ENCODE data around the gene SEPTIN10.

The SEPTIN10 gene

DNA sequence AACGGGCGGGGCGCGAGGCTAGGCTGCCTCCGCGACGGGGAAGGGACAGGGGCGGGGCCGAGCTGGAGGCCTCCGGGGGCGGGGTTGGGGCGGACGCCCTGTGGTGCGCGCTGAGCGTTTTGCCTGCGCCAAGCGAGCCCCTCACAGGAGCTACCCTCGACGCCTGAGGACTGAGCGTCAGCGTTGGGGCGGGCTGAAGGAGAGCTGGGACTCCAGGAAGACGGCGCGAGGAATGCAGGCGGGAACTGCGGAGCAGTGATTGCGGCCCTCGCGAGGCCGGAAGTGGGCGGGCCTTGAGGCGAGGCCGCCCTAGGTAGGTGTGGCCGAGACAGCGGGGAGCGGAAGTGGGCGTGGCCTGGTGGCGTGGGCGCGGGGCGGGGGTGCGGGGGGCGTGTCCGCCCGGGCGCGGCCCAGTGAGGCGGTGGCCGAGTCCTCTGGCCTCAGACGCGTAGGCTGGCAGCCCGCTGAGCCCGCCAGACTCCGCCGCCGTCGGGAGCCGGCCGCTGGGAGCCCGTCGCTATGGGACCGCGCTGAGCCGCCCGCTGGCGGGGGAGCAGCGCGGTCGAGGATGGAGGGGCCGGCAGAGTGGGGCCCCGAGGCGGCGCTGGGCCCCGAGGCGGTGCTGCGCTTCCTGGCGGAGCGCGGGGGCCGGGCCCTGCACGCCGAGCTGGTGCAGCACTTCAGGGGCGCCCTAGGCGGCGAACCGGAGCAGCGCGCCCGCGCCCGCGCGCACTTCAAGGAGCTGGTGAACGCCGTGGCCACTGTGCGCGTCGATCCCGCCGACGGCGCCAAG, at the start of gene SEPTIN10, which contains the start of gene SOWAHC:
SEPTIN10 (minus strand) TSS at position 45 of the 793 bp plus-strand sequence. CDS start 139 bp downstream, outside the sequence.
SOWAHC (plus strand) TSS at position 443 of the 793 bp plus-strand sequence; CDS start at position 569, 126 bp downstream.
- Mint-ChIP-seq H3K9me3 (no peaks in the 10 kb centered on the region), H3K27ac (peak within 1 kb of the TSS; percentile 68), H3K27me3 (ENCODE audit: low read depth) (peaks cover 83% of the 10 kb centered on the region), H3K4me3 (peak within 1 kb of the TSS; percentile 82), H3K4me1 (ENCODE audit: low read depth) (peaks cover 12% of the 10 kb centered on the region), H3K36me3 (ENCODE audit: low read depth) (peaks cover 6% of the 10 kb centered on the region)

DNA sequence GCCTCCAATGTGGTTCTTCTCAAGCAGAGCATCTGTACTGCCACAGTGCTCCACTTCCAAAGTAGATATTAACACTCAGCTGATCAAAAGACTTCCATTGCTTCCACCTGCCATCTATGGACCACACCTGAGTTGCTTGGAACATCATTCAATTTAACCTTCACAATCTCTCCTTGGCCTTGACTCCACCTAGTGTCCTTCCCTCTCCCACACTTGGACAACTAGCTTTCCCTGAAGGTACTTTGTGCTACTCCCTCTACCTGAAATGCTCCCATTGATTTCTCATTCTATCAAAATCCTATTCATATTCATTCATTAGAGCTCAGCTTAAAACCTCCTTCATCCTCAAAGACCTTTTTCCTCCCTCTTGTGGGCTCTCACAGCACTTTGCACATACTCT, 49.1 kb upstream of the SEPTIN10 start:
- Mint-ChIP-seq H3K9me3 (no peaks in the 10 kb centered on the region), H3K4me3 (no peak overlapping the region), H3K4me1 (ENCODE audit: low read depth) (no peaks in the 10 kb centered on the region), H3K27ac (no peak overlapping the region), H3K36me3 (ENCODE audit: low read depth) (no peaks in the 10 kb centered on the region), H3K27me3 (ENCODE audit: low read depth) (peaks cover 12% of the 10 kb centered on the region)

DNA sequence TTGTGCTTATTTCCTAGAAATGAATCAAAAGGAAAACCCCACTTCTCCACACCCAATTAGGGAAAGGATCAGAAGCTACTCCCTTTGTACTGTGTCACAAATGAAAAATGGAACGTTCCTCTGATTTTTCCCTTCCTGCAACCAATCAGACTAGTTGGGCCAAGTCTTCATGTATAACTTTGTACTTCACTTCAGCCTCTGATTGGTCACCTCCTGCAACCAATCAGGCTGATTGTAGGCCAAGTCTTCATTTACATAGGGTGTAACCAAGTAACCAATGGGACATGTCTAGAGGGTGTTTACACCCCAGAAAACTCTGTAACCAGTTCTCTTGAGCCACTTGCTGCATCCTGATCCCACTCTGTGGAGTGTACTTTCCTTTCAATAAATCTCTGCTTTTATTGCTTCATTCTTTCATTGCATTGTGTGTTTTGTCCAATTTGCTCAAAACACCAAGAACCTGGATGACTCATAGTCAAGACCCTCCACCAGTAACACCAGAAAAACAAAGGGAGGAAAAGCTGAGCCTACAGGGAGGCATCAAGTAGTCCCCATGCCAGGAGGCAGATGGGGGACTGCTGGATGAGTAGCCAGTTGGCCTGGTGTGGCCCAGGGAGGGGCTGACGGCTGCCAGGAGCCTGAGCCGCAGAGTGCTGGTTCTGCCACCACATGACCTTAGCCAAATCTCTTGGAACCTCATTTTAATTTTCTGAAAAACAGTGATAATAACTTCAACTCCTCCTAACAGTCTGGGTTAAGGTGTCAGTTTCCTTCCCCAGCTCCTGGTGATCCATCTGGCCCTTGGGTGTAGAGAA, 46.5 kb upstream of the SEPTIN10 start:
- no peaks in the 10 kb centered on the region for H3K9me3 Mint-ChIP-seq
- H3K4me1 Mint-ChIP-seq (ENCODE audit: low read depth): no peaks in the 10 kb centered on the region
- H3K36me3 Mint-ChIP-seq (ENCODE audit: low read depth): no peaks in the 10 kb centered on the region
- peaks cover 12% of the 10 kb centered on the region for H3K27me3 Mint-ChIP-seq (ENCODE audit: low read depth)
- H3K4me3 Mint-ChIP-seq: no peak overlapping the region
- H3K27ac Mint-ChIP-seq: no peak overlapping the region

DNA sequence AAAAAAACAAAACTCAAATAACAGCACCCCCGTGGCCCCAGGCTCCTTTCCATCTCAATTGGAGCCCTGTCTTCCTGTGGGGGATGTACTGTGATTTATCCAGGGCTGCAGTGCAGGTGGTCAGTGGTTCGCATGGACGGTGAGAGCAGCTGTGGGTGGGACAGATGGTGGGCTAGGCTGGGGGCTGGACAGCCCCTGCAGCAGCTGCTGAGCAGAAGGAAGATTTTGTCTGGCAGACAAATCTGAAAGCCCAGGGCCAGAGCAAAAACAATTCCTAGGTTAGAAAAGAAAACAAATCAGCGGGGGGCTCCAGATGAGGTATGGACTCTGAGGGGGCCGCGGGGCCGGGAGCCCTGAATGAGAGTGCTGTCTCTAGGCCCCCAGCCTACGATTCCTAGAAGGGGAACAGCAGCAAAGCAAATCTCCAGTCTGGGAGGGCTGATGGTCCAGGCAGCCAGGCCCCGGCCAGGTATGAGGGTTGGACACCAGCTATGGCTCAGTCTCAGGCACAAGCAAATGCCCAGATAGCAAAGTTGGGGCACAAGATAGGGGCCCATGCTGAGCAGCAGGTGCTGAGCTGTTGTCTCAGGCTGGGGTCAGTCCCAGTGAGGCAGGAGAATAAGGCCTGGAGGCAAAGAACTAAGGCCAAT, 45.8 kb upstream of the SEPTIN10 start:
- Mint-ChIP-seq H3K4me3 (no peak overlapping the region), H3K36me3 (ENCODE audit: low read depth) (no peaks in the 10 kb centered on the region), H3K9me3 (no peaks in the 10 kb centered on the region), H3K27ac (no peak overlapping the region), H3K4me1 (ENCODE audit: low read depth) (no peaks in the 10 kb centered on the region), H3K27me3 (ENCODE audit: low read depth) (peaks cover 12% of the 10 kb centered on the region)

DNA sequence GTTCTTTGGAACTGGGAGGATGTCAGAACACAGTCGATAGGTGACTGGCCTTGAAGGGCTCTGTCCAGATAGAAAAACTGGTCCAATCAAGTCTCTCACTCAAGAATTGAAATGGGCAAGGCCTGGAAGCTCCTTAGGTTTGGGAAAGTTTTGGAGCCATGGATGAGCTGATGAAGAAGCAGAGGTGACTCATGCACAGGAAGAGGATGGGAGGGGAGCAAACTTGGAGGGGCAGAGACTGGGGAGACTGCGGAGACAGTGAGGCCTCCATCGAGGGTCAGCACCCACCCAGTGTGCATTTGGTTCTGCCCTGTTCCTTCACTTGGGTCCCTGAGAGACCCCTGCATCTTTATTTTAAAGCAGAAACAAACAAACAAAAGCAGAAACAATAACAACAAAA, 41.5 kb upstream of the SEPTIN10 start:
- no peaks in the 10 kb centered on the region for H3K27me3 Mint-ChIP-seq (ENCODE audit: low read depth)
- no peak overlapping the region for H3K27ac Mint-ChIP-seq
- H3K4me1 Mint-ChIP-seq (ENCODE audit: low read depth): no peaks in the 10 kb centered on the region
- no peak overlapping the region for H3K4me3 Mint-ChIP-seq
- no peaks in the 10 kb centered on the region for H3K36me3 Mint-ChIP-seq (ENCODE audit: low read depth)
- H3K9me3 Mint-ChIP-seq: no peaks in the 10 kb centered on the region

DNA sequence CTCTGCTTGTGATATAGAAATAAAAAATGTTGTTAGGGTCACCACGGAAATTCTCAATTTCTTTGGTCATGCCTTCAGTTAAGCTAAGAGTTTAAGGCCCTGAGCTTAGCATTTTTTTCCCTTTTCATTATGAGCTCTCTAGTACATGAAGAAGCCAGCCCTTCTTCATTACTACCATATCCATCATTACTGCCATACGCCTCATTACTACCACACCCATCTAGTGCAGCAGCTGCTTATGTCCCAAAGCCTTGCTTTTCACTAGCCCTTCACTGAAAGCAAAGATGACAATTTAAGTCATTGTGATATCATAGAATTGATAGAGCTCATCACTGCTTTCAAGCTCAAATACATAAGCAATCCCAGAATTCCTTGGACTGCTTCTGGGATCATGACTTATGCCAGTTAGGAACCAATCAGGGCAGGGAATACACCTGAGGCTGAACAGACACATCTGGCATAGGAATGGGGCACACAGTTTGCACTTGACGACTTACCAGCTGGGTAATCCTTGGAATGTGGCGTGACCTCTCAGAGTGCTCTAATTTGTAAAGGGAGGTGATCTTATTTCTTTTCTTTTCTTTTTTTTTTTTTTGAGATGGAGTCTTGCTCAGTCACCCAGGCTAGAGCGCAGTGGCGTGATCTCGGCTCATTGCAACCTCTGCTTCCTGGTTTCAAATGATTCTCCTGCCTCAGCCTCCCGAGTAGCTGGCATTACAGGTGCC, 40.7 kb upstream of the SEPTIN10 start:
- Mint-ChIP-seq H3K36me3 (ENCODE audit: low read depth) (no peaks in the 10 kb centered on the region), H3K4me1 (ENCODE audit: low read depth) (no peaks in the 10 kb centered on the region), H3K27ac (no peak overlapping the region), H3K4me3 (no peak overlapping the region), H3K27me3 (ENCODE audit: low read depth) (no peaks in the 10 kb centered on the region), H3K9me3 (no peaks in the 10 kb centered on the region)

DNA sequence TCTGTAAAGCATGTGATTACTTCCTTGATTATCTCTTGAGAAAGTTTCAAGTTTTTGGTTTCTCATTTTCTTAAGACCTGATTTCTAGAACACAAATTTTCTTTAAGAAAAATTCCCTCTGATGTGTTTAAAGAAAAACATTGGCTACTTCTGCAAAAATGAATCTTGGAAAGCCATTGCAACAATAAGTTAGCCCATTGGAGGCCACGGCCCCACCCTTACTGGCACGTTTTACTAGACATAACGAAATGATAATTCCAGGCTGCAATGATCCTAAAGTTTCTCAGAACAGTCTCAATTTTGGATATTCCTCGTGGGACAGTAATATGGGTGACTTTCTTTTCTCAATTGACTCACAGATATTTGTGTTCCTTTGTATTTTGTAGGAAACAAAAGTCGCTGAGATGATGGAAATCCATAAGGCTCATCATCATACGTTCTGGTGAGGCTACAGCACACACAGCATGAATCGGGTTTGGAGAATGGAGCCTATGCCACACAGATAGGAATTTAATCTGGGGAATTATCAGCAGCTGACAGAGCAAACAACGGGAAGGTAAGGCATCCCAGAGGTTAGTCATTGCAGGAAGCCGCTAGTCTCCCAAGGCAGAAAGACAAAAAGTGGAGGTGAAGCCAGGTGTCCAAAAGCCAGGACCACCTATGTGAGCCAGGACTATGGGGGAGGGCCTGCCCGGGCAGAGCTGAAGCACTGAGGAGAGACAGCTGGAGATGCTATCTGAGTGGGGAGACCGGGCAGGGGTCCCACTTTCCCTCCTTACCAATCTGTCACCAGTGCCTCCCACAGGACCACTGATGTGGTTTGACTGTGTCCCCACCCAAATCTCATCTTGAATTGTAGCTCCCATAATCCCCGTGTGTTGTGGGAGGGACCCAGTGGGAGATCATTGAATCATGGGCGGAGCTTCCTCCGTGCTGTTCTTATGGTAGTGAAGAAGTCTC, 36.2 kb upstream of the SEPTIN10 start:
- H3K27ac Mint-ChIP-seq: no peak overlapping the region

DNA sequence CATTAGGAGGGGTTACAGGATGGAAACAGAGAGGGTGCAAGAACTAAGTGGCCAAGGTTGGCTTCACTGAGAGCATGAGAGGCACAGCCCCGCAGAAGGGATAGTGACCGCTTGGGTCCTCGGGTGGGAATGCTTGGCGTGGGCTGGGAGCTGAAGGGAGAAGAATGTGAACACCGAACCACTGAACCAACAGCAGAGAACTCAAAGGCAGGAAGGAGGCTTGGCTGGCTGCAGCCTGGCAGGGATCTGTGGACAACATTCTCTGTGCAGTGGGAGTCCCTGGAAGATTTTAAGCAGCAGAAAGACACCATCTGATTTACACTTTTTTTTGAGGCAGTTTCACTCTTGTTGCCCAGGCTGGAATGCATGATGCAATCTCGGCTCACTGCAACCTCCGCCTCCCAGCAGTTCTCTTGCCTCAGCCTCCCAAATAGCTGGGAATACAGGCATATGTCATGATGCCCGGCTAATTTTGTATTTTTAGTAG, 34.3 kb upstream of the SEPTIN10 start:
- no peaks in the 10 kb centered on the region for H3K27me3 Mint-ChIP-seq (ENCODE audit: low read depth)
- H3K27ac Mint-ChIP-seq: no peak overlapping the region
- no peaks in the 10 kb centered on the region for H3K36me3 Mint-ChIP-seq (ENCODE audit: low read depth)
- no peaks in the 10 kb centered on the region for H3K9me3 Mint-ChIP-seq
- H3K4me1 Mint-ChIP-seq (ENCODE audit: low read depth): peaks cover 5% of the 10 kb centered on the region
- no peak overlapping the region for H3K4me3 Mint-ChIP-seq

More for the DNA sequence above, 36.2 kb upstream of the SEPTIN10 start:
- H3K9me3 Mint-ChIP-seq: no peaks in the 10 kb centered on the region
- H3K4me3 Mint-ChIP-seq: no peak overlapping the region
- H3K27me3 Mint-ChIP-seq (ENCODE audit: low read depth): no peaks in the 10 kb centered on the region
- H3K4me1 Mint-ChIP-seq (ENCODE audit: low read depth): no peaks in the 10 kb centered on the region
- no peaks in the 10 kb centered on the region for H3K36me3 Mint-ChIP-seq (ENCODE audit: low read depth)

DNA sequence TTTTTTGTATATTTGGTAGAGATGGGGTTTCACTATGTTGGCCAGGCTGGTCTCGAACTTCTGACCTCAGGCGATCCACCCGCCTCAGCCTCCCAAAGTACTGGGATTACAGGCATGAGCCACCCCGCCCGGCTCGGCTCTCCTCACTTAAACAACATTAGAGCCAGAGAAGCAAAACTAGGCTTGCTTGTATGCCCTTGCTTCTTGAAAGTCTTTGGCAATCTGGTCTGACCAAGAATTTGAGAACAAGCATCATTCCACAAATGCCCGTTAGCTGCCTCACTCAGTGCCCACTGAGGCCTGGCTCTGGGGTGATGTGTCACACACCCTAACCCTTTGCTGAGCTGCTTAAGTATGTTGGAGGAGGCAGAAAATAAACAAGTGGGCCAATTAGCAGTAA, 33.9 kb upstream of the SEPTIN10 start:
- Mint-ChIP-seq H3K9me3 (no peaks in the 10 kb centered on the region), H3K27me3 (ENCODE audit: low read depth) (no peaks in the 10 kb centered on the region), H3K36me3 (ENCODE audit: low read depth) (no peaks in the 10 kb centered on the region), H3K4me1 (ENCODE audit: low read depth) (peaks cover 5% of the 10 kb centered on the region), H3K27ac (no peak overlapping the region), H3K4me3 (no peak overlapping the region)

DNA sequence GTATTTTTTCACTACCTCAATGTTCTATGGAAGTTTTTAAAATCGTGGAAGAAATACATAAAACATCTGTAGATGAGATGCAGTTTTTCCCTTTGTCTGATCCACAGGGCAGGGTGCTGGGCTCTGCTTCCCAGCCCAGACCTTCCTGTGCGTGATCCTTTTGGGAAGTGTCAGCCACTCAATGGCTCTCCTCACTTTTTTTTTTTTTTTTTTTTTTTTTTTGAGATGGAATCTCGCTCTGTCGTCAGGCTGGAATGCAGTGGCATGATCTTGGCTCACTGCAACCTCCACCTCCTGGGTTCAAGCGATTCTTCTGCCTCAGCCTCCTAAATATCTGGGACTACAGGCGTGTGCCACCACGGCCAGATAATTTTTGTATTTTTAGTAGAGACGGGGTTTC, 33.2 kb upstream of the SEPTIN10 start:
- Mint-ChIP-seq H3K4me1 (ENCODE audit: low read depth) (peaks cover 5% of the 10 kb centered on the region), H3K4me3 (no peak overlapping the region), H3K36me3 (ENCODE audit: low read depth) (no peaks in the 10 kb centered on the region), H3K9me3 (no peaks in the 10 kb centered on the region), H3K27me3 (ENCODE audit: low read depth) (no peaks in the 10 kb centered on the region), H3K27ac (no peak overlapping the region)

DNA sequence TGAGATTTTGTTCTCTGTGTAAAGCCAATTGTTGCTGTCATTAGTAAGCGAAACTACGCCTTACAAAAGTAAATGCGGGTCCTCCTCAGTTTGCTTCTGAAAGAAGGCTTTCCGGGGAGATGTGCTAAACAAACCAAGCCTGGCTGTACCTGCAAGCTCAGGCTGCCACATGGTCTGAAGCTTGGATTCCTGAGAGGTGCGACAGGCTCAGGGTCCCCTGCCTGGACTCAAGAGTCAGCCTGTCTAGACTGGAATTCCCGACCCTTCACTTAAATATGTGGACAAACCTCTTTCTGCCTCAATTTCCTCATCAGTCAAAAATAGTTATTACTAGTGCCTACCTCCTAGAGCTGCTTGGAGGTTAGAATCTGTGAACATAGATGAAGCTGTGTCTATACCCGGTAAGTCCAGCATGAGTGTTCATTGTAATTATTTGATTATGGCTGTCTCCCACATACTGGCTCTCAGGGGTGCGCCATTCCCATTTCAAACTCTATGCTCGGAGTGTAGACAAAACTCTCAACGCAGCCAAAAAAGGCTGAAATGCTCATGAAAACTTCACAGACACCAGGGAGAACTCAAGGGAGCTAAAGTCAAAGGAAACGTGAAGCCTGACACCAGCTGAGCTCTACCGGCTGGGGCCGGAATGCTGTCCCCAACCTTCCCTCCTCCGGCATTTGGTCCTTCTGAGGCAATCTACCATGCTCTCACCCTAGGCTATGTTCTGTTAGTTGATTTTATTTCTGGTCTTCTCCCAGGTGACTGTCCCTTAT, 31.8 kb upstream of the SEPTIN10 start:
- Mint-ChIP-seq H3K4me1 (ENCODE audit: low read depth) (peaks cover 5% of the 10 kb centered on the region), H3K9me3 (no peaks in the 10 kb centered on the region), H3K4me3 (no peak overlapping the region), H3K27ac (no peak overlapping the region), H3K36me3 (ENCODE audit: low read depth) (no peaks in the 10 kb centered on the region), H3K27me3 (ENCODE audit: low read depth) (no peaks in the 10 kb centered on the region)

DNA sequence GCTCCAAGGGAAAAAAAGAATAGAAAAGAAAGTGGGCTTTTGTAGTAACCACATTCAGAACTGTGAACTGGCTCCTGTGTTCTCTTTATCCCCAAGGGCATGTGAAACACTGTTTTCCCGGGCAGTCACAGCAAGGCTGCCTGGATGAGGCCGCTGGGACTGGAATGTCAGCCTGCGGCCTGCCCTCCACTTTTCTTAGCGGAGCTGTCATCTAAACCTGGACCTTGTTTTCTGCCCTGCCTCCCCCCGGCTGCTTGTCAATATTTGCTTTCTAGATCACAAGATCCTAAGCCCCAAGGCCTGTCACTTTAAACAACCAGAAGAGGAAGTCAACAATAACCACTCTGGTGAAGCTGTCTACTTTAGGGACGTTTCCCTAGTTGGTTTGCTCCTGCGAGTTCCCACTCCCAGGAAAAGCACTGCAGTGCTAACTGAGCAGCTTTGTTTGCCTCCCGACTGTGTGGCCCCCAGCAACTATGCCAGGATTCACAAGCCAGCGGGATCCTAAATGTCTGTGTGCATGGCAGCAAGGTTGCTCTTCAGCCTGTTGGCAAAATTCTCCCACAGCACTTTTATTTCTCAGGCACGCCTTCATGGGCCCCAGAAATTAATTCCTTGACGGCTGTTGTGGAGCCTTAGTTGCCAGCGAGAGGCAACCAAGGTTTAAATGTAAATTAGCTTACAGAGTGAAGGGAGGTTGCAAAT, 31.0 kb upstream of the SEPTIN10 start:
- H3K27ac Mint-ChIP-seq: no peak overlapping the region
- H3K9me3 Mint-ChIP-seq: no peaks in the 10 kb centered on the region
- H3K36me3 Mint-ChIP-seq (ENCODE audit: low read depth): no peaks in the 10 kb centered on the region
- H3K27me3 Mint-ChIP-seq (ENCODE audit: low read depth): no peaks in the 10 kb centered on the region
- H3K4me3 Mint-ChIP-seq: no peak overlapping the region
- peaks cover 5% of the 10 kb centered on the region for H3K4me1 Mint-ChIP-seq (ENCODE audit: low read depth)

All from T-helper 1 cell treated with Interleukin-12 subunit alpha and Interleukin-12 subunit beta and Interleukin-4 antibody, amounts not matched to agents 30 μg/mL and 1 μg/mL, for 36 hours (primary cell).